Caco-2 (cell line): ENCODE measurements around the gene YTHDC1. TPM values are rescaled to one million over a fixed set of nuclear protein-coding genes. Genes with fewer than 3 reads are reported as not detected.

ENCODE experiments used
- BruUV-seq: library from RNA; stranded (reverse); fragments of 400-500 nt; replicated peaks from 2 replicates; lab custom pipeline; 2021; lab: Mats Ljungman, UMichigan
- CTCF ChIA-PET: fragments of 300-600 bp; sonication (Branson Sonifier 250); formaldehyde crosslinking; loops from one replicate; lab custom pipeline; 2022; ENCODE audit warnings: antibody characterized with exemption; lab: Charles Lee
- POLR2A ChIA-PET: fragments of 300-600 bp; sonication (Branson Sonifier 250); formaldehyde crosslinking; loops from one replicate; lab custom pipeline; 2022; ENCODE audit warnings: antibody characterized with exemption; lab: Charles Lee
- DNase-seq, 2 experiments: peaks; one replicate each; pipeline versions ENCODE4 v3.0.0 to v3.0.0-alpha.2; 2020 to 2022
- H3K27me3 ChIP-seq: replicated peaks from 2 replicates; pipeline ENCODE4 v1.6.0; 2011; ENCODE audit warnings: low read length; ENCODE audit not compliant: control insufficient read depth, insufficient read depth
- H3K36me3 ChIP-seq: 2 replicates; pipeline ENCODE4 v1.5.1; 2011; ENCODE audit warnings: low read length; ENCODE audit not compliant: control insufficient read depth, insufficient read depth
- H3K4me1 ChIP-seq: fragments of 250-450 bp; sonication (Bioruptor Pico); 2 replicates; pipeline ENCODE4 v1.5.1; 2020; ENCODE audit warnings: mild to moderate bottlenecking
- H3K4me3 ChIP-seq: 2 replicates; pipeline ENCODE4 v1.5.1; 2011; ENCODE audit warnings: low read depth, mild to moderate bottlenecking, control low read depth, low read length
- H3K9me3 ChIP-seq: fragments of 250-450 bp; sonication (Bioruptor Pico); 2 replicates; pipeline ENCODE4 v1.5.1; 2020; ENCODE audit warnings: mild to moderate bottlenecking, moderate library complexity
- H3K27ac Mint-ChIP-seq: one replicate; pipeline ENCODE4 v1.8.0; 2022; ENCODE audit warnings: mixed read lengths; ENCODE audit not compliant: unreplicated experiment
- H3K27me3 Mint-ChIP-seq: one replicate; pipeline ENCODE4 v1.8.0; 2022; ENCODE audit warnings: mixed read lengths; ENCODE audit not compliant: insufficient read depth, unreplicated experiment
- H3K36me3 Mint-ChIP-seq: one replicate; pipeline ENCODE4 v1.8.0; 2022; ENCODE audit warnings: mild to moderate bottlenecking, mixed read lengths; ENCODE audit not compliant: insufficient read depth, unreplicated experiment
- H3K4me1 Mint-ChIP-seq: one replicate; pipeline ENCODE4 v1.8.0; 2022; ENCODE audit warnings: low read depth, mixed read lengths; ENCODE audit not compliant: unreplicated experiment
- H3K4me3 Mint-ChIP-seq: one replicate; pipeline ENCODE4 v1.8.0; 2022; ENCODE audit warnings: mild to moderate bottlenecking, moderate library complexity, mixed read lengths; ENCODE audit not compliant: unreplicated experiment
- H3K9me3 Mint-ChIP-seq: one replicate; pipeline ENCODE4 v1.8.0; 2022; ENCODE audit warnings: mixed read lengths; ENCODE audit not compliant: unreplicated experiment
- intact Hi-C: fragments of 100-400 bp; cut with micrococcal nuclease; formaldehyde crosslinking; loops from one replicate; pipeline ENCODE4 v1.10.0; 2022; ENCODE audit not compliant: unreplicated experiment
- total RNA-seq: library from RNA; stranded (reverse); gene quantifications from 2 replicates; pipeline ENCODE4 v1.2.3, GENCODE V29; 2022
- TF ChIP-seq, protein P1 (sequence below), 2 experiments: fragments of 200-600 bp in 1 of 2; IDR thresholded peaks; 1 replicate in 1 of 2; 2 replicates in 1 of 2; pipeline versions ENCODE4 v1.5.1 to v1.8.0; 2011 to 2022; ENCODE audit warnings: antibody characterized with exemption in 1 of 2, control low read depth in 1 of 2, inconsistent platforms in 1 of 2, low read depth in 1 of 2, low read length in 1 of 2, mild to moderate bottlenecking in 1 of 2, moderate library complexity in 1 of 2; ENCODE audit not compliant: insufficient read depth in 1 of 2, severe bottlenecking in 1 of 2, unreplicated experiment in 1 of 2

The YTHDC1 gene
- total RNA-seq, 1 experiment from 2014 or later = 101 TPM

DNA sequence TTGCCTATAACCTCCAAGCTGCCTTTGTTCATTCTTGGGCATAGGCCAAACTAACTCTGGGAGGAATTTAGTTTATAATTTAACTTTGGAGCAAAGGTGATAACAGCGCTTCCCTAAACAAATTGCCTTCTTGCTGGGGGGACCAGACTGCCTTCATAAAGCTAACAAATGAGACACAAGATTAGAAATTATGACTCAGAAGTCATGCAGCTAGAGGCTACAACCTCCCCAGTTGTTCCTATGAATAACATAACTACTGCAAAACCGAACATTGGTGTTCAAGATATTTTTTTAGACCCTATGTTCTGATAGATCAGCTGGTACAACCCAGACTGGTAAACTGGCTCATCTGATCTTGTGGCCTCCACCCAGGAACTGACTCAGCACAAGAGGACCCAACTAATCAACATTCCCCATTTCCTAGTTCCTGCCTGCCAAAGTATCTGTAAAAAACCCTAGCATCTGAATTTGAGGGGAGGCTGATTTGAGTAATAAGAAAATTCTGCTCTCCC is 82.4 kb downstream of the YTHDC1 start:
- Mint-ChIP-seq H3K4me3 (no peak overlapping the region), H3K9me3 (peaks cover 35% of the 10 kb centered on the region), H3K36me3 (no peaks in the 10 kb centered on the region), H3K4me1 (peaks cover 5% of the 10 kb centered on the region), H3K27ac (no peak overlapping the region), H3K27me3 (no peaks in the 10 kb centered on the region)
- Histone ChIP-seq H3K36me3 (no peaks in the 10 kb centered on the region), H3K27me3 (no peaks in the 10 kb centered on the region), H3K9me3 (peaks cover 4% of the 10 kb centered on the region; the same call in 1 of the 2 replicates), H3K4me3 (no peak overlapping the region), H3K4me1 (peaks cover 14% of the 10 kb centered on the region)
- no peak for DNase-seq
- TF ChIP-seq, protein P1, sequence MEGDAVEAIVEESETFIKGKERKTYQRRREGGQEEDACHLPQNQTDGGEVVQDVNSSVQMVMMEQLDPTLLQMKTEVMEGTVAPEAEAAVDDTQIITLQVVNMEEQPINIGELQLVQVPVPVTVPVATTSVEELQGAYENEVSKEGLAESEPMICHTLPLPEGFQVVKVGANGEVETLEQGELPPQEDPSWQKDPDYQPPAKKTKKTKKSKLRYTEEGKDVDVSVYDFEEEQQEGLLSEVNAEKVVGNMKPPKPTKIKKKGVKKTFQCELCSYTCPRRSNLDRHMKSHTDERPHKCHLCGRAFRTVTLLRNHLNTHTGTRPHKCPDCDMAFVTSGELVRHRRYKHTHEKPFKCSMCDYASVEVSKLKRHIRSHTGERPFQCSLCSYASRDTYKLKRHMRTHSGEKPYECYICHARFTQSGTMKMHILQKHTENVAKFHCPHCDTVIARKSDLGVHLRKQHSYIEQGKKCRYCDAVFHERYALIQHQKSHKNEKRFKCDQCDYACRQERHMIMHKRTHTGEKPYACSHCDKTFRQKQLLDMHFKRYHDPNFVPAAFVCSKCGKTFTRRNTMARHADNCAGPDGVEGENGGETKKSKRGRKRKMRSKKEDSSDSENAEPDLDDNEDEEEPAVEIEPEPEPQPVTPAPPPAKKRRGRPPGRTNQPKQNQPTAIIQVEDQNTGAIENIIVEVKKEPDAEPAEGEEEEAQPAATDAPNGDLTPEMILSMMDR (IDR thresholded peaks at IDR 0.05; ENCODE audit: insufficient read depth in 1 of 2, low read depth in 1 of 2, low read length in 1 of 2, severe bottlenecking in 1 of 2, unreplicated experiment in 1 of 2) = no peak
- ChIA-PET CTCF (interaction anchor here (0.9 kb wide), 1 partner anchor 521 kb away, joined by 3 read pairs; no protein-coding TSS in a partner anchor), POLR2A (no interaction called here)
- intact Hi-C loops = no loop called here
- no TSS peak for BruUV-seq

DNA sequence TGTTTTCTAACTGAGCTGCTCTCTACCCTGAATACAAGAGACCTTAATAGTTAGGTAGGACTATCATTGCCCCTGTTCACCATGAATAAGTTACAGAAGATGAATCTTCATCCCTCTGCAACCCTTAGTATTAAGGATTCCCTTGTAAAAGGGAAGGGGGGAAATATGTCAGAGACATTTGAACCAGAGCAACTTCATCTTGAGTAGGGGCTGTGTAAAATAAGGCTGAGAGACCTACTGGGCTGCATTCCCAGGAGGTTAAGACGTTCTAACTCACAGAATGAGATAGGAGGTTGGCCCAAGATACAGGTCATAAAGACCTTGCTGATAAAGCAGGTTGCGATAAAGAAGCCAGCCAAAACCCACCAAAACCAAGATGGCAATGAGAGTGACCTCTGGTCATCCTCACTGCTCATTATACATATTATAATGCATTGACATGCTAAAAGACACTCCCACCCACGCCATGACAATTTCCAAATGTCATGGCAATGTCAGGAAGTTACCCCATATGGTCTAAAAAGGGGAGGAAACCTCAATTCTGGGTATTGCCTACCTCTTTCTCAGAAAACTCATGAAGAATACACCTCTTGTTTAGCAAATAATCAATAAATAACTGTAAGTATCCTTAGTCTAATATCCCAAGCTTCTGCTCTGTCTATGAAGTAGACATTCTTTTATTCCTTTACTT is 84.9 kb downstream of the YTHDC1 start:
- BruUV-seq = no TSS peak
- no peaks in the 10 kb centered on the region; the same call in 1 of the 2 replicates for H3K36me3 ChIP-seq
- Mint-ChIP-seq H3K4me1 (no peaks in the 10 kb centered on the region), H3K27ac (no peak overlapping the region), H3K36me3 (no peaks in the 10 kb centered on the region), H3K4me3 (no peak overlapping the region), H3K27me3 (no peaks in the 10 kb centered on the region), H3K9me3 (peaks cover 24% of the 10 kb centered on the region)
- peaks cover 8% of the 10 kb centered on the region; the same call in 1 of the 2 replicates for H3K4me1 ChIP-seq
- intact Hi-C loops = no loop called here
- ChIA-PET POLR2A (no interaction called here), CTCF (no interaction called here)
- no peaks in the 10 kb centered on the region for H3K9me3 ChIP-seq
- H3K27me3 ChIP-seq = no peaks in the 10 kb centered on the region
- TF ChIP-seq, protein P1 (IDR thresholded peaks at IDR 0.05; ENCODE audit: insufficient read depth in 1 of 2, low read depth in 1 of 2, low read length in 1 of 2, severe bottlenecking in 1 of 2, unreplicated experiment in 1 of 2) = no peak
- DNase-seq = no peak
- no peak overlapping the region for H3K4me3 ChIP-seq

Other genes with a start within 250 kb of the YTHDC1 start
- not detected in 2 replicates for gene TMPRSS11F, start 220.2 kb downstream of the YTHDC1 start, total RNA-seq
- gene TMPRSS11B, start 104.4 kb downstream of the YTHDC1 start, total RNA-seq = not detected in 2 replicates
- not detected in 2 replicates for gene TMPRSS11E, start 97.4 kb upstream of the YTHDC1 start, total RNA-seq
- gene UGT2B17, start 226.2 kb upstream of the YTHDC1 start, total RNA-seq = 0.19 and 0.20 TPM in 2 replicates